HG03139 (cell line): ENCODE data around the gene GJD3.

Experiments used
- ATAC-seq: cut with Tn5 transposase; IDR thresholded peaks from one replicate; pipeline ENCODE4 v1.9.1; 2021; ENCODE audit not compliant: unreplicated experiment

The GJD3 gene

DNA sequence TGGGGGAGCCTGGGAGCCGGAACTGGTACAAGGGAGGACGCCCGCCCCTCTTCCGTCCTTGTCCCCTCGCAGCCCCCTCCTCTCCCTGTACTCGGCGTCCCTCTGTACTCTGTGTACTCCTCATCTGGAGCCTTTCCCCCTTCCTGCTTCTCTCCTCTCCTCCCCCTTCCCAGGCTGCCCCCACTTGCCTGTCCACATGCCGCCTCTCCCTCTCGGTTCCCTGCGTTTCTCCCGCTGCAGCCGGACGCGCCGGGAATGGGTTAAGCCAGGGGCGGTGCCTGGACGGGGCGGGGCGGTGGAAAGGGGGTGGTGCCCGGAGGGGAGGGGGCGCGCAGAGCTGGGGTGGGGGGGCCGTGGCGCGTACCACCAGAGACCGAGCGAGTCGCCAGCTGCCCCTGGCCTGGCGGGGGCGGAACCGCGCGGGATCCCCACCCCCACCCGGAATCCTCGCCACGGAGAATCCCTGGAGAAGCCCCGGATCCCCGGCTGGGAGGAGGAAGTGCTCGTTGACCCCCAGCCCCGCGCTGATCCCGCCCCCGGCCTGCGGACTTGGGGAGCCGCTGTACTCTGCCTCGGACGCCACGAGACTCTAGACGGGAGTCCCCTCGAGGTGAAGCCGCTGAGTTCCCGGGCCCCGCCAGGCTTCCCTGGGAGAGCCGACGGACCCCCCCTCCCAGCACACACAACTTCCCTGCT lies 22.6 kb downstream of the GJD3 start:
- no peak for ATAC-seq

DNA sequence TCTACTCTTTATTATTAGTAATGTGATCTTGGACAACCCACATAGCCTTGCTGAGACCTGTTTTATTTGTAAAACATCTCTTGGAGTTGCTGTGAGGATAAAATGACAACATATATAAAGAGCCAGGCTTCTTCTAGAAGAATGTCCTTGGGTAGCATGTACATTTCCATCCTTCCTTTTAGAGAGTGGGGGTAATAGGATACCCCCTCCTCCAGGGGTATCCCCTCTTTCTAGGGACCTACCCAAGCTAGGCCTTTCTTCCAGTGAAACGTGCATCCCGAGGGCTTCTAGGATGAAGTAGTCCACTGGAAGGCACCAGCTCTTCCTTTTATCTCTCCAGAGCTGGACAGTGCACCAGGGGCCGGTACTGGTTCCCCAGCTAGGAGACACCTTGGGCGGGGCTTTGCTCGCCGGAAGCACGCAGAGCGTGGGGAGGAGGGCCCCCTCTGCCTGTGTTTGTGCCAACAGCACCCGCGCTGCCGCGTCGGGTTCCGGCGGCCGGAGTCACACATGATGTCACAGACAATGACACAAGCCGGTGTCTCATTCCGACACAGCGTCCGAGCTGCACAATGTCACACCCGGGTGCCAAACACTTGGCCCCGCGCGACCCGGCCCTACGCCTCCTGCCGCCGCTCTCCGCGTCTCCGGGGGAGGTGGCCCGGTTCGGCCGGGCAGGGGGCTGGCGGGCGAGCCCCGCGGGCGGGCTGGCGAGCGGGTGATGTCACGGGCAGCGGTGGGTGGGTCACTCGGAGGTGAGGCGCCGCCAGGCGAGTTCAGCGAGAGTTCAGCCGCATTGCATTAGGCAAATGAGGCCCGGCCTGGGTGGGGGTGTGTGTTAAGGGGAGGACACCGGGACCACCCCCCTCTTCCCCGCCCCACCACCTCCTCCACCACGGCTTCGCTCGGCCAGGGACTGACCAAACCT lies 23.4 kb downstream of the GJD3 start:
- no peak for ATAC-seq

DNA sequence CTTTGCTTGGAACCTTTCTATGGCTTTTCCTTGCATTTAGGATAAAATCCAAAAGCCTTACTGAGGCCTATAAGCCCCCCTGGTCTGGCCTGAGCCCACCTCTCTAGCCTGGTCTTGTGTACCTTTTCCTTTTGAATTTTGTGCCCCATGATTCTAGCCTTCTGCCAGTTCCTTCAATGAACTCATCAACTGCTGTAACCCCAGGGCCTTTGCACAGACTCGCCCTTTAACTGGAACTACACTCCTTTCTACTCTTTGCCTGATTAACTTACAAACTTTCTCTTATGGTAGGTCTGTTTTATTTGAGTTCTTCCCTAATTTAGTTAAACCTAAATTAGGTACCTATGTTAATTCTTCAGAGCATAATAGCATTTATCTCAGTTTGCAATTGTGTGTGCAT lies 24.2 kb downstream of the GJD3 start:
- no peak for ATAC-seq

DNA sequence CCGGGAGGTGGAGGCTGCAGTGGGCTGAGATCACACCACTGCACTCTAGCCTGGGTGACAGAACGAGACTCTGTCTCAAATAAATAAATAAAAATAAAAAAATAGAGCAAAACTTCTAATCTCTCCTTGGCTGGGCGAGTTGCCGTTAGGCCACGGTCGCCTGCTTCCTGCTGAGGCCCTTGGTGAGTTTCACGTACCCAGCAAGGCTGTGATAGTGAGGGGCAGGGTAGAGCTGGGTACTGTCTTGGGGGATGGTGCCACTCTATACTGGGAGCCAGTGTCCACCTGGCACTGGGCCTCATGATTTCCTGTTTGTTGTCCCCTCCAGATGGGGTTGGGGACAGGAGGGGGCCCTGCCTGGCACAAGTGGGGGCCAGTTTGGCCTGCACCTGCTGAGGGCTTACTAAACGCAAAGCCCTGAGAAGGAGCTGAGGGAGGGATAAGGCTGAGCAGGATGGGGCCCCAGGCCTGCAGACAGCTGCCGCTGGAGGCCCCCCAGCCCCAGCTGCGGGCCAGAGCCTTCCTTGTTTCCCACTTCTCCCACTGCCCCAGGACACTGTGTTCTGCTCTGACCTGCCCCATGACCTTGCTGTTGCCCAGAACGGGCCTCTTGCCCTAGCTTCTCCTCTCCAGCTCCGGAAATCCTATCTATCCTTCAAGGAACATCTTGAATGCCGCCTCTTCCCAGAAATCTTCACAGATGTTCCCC lies 25.4 kb downstream of the GJD3 start:
- ATAC-seq: no peak

DNA sequence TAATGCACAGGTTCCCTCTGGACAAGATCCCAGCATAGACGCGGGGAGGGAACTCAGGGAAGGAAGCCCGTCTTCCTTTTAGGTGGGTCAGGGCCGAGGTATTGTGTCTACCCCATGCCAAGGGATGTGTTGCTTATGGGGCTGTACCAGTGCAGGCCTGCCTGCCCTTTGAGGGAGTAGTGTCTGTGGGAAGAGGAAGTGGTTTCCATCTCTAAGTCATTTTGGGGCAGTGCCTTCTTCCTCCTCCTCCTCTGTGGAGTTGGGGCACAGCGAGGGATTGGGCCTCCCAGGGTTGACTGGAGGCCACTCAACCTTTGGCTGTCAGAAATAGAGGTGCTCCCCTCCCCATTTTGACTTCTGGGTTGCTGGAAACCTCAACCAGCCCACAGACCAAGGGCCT lies 26.5 kb downstream of the GJD3 start:
- ATAC-seq: no peak

DNA sequence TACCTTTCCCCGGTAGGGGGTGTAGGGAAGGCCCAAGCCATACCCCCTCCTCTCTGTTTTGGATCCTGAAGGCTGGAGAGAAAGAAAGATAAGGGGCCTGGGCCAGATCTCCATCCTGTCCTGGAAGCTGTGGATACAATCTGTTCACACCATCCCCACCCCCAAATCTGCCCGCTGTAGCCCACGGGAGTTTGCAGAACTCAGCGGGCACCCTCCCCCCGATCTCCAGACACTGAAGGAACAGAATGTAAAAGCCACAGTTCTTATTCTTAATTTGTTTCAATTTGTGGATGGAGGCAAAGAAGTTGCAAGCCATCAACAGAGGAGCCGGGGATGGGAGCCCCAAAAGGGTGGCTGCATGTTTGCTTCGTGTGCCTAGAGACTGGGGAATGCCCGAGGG lies 27.2 kb downstream of the GJD3 start:
- no peak for ATAC-seq

DNA sequence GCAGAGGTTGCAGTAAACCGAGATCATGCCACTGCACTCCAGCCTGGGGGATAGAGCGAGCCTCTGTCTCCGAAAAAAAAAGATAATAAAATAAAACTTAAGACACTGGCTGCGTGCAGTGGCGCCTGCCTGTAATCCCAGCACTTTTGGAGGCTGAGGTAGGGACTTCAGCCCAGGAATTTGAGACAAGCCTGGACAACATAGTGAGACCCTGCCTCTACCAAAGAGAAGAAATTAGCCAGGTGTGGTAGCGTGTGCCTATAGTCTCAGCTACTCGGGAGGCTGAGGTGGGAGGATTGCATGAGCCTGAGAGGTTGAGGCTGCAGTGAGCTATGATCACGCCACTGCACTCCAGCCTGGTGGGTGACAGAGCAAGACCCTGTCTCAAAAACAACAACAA lies 28.9 kb downstream of the GJD3 start:
- no peak for ATAC-seq

DNA sequence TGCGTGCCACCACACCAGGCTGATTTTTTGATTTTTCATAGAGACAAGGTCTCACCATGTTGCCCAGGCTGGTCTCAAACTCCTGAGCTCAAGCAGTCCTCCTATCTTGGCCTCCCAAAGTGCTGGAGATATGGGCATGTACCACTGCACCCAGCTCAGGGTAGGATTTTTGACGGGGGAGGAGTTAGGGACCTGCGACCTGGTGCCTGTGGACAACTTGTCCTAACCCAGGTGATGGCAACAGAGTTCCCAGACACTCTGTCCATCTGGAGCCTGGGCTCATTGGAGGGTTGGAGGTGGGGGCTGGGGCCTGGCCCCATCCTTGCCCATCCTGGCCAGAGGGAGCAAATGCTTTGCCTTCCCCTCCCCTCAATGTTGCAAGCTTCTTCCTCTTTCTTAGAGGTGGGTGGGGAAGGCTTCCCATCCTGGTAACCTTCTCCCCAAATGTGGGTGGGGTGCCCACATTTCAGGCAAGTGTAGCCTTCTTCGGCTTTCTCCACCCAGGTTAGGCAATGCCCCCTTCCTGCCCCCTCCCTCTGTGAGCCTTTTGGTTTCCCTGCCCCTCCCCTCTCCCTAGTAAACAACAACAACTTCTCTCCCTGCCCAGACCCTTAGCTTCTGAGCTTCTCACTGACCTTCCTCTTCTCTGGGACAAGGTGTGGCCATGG lies 30.6 kb downstream of the GJD3 start:
- no peak for ATAC-seq

DNA sequence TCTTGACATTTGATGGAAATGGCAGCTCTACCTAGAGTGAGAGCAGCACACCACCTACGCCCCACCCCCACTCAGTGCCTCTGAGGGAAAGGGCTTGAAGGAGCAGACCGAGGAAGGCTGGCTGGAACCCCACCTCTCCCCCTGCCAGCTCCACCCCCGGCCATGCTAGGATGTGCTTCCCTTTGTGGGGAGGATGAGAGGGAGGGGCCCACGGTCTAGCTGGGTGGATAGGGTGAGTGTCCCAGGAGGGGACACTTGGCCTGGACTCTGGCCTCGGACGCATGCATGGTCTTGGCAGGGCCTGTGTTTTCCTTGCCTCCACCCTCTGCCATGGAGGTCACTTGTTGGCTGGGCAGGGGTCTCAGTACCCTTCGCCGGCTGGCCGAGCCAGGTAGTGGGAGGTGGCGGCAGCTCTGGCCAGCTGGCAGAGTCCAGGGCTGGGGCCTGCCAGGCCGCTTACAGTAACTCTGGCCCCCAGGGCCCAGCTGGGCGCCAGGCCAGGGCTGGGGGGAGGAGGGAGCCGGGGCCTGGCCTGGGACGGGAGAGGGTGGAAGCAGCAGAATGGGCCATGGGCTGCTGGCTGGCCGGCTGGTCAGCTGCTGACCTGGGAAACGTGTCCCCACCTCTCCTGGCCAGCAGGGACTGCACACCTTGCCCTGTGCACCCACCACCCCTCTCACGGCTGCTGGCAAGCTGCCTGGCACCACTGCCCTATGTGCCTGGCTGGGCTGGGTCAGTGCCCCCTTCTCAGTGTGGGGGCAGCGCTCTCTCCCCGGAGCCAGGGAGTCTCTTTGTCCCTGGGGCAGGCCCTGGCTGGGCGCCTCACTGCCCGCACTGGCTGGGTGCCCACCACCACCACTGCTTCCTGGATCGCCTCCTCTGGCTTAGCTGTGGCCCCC lies 32.5 kb downstream of the GJD3 start:
- ATAC-seq: no peak

DNA sequence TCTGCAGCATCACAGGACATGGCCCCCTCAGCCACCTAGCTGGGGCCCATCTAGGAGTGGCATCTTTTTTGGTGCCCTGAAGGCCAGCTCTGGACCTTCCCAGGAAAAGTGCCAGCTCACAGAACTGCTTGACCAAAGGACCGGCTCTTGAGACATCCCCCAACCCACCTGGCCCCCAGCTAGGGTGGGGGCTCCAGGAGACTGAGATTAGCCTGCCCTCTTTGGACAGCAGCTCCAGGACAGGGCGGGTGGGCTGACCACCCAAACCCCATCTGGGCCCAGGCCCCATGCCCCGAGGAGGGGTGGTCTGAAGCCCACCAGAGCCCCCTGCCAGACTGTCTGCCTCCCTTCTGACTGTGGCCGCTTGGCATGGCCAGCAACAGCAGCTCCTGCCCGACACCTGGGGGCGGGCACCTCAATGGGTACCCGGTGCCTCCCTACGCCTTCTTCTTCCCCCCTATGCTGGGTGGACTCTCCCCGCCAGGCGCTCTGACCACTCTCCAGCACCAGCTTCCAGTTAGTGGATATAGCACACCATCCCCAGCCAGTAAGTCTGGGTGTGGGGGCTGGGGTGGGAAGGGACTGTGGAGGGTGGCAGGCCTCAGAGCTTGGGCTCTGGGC lies 33.6 kb downstream of the GJD3 start:
- ATAC-seq: no peak

DNA sequence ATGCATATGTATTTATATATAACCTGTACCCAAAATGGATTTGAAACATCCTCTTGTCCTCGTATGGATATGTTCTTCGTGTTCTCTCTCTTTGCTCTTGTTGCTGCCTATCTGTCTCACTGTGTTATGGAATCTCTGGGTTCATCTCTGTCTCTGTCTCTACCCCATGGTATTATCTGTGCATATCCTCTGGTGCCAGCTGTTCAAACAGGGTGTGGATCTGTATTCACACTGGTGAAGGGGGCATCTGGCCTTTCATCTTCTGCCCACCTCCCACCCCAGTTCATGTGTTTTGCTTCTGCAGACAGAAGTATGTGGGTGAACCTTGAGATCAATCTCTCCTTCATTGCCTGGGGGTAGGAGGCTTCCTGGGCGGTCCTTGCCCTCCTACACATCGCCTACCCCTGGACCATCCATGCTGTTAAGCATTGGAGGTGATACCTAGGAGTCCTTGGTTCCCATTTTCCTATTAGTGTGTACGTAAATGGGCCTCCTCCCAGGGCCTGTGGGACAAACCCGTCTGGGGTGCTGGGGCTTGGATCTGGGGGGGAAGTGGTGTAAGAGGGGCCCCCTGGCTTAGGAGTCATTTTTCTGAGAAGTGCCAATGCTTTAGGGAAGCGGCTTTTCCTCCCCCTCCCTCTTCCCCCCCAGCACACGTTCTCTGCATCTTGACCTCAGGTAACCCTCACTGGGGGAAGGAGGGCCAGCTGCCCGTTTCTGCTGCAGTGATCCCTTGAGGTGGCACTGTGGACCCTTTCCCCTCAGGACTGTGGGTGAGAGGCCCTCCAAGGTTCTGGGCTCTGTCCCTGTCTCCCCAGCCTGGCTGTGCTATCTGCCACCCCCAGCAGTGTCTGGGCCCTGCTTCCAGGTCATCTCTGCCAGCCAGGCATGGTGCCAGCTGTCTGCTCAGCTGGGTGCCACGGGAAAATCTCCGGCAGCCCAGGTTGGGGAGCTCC lies 34.4 kb downstream of the GJD3 start:
- ATAC-seq: no peak

DNA sequence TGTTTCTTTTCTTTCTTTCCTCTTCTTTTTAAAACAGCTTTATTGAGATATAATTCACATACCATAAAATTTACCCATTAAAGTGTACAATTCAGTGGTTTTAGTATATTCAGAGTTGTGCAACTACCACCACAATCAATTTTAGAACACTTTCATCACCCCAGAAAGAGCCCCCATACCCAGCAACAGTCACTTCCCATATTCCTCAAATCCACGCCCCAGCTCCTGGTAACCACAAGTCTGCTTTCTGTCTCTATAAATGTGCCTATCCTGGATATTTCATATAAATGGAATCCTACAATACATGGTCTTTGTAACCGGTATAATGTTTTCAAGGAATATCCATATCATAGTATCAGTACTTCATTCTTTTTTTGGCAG lies 36.2 kb downstream of the GJD3 start:
- no peak for ATAC-seq

DNA sequence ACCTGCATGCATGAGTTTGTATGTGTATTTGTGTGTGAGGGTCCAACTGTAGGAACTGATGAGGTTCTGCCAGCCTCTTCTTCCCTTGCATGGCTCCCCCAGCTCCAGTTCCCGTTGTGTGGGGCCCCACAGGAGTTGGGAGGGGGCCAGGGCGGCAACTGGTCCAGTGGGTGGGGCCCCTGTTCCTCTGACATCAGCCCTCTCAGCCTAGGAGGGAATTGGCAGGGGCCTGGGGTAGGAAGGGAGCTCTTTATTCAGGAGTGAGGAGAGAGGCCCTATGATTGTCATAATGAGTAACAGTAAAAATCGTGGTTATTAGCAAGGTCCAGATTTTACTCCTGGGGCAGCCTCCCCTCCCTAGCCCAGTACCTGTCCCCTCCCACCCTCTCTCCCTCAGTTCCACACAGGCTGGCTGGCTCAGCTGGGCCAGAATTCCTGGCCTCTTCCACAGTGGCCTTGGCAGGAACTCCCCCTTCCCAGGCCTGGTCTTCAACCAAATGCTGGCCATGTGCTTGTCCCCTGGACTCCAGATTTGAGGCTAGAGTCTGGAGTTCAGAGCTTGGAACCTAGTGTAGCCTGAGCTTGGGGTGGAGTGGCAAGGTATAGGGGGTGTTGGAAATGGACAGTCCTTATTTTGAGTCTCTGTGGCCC lies 36.7 kb downstream of the GJD3 start:
- no peak for ATAC-seq

DNA sequence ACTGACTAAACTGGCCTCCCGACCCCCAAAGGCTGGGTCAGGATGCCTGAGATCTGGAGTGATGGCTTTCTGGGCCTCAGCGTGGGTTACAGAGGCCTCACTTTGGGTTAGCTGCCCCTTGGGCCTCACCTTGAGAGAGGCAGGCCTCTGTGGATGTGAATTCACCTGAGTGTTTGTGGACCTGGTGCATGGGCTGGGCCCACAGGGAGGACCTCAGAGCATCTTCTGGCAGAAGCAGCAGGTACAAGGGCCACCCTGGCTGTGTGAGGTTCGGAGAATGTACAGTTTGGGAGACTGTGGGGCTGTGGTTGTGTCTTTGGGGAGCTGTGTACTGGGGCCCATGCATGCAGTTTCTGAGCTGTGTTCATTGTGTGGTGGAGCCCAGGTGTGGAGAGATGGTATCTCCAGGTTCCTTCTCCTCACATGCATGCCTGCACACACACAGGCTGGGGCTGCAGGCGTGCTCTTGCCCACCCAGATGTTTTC lies 37.2 kb downstream of the GJD3 start:
- no peak for ATAC-seq

DNA sequence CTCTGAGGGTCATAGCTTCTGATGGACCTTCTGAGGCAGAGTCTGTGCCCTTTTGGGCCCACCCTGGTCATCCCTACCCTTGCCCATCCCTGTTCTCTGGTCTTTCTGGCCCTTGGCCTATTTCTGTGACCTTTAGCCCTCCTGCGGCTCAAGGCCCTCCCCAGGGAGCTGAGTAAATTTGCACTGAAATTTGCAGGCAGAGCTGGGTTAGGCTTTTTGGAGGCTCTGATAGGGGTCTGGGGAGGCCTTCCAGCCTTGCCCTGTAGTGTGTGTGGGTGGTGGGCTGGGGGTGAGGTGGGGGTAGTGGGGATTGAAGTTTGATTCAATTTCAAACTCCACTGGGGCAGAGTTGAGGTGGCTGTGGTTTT lies 37.7 kb downstream of the GJD3 start:
- no peak for ATAC-seq

DNA sequence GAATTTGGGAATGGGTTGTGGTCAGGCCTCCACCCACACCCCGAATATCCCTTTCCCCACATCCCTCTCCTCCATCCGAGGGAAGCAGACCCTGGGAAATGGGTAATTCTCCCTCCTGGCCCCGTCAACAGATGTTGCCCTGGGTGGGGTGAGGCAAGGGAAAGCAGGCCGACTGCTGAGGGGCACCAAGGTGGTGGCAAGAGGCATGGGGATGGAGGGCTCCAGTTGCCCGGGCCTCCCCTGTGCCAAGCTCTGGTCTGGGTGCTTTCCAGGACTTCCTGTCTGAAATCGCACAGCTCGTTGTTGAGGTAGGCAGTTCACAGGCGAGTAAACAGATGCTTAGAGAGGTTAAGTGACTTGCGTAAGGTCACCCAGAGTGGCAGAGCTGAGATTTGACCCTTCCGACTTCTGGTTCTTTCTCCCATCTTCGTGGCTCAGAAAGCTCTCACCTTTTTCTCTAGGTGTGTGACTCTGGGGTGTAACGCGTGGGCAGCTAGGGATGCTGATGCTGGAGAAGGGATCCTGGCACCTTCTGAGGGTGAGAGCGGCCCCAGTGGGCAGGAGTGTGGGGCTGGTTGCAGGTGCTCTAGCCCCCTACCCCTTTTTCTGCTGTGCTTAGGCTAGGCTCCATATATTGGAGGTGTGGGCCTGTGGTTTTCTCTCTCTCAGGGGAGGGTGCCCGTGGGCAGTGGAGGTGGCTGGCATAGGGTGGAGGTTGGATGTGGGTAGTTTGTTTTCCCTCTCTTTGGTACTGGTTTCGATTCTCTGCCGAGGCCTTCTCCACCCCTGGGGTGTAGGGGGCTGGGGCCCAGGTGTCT lies 38.3 kb downstream of the GJD3 start:
- no peak for ATAC-seq
